DMS114 treated with DMSO at 0.1 percent for 48 hours (cell line): ENCODE data around the gene DMC1.

Experiments used
- DNase-seq: peaks from one replicate; lab custom pipeline; 2025; ENCODE audit not compliant: unreplicated experiment; lab: John Stamatoyannopoulos, UW

Gene DMC1

DNA sequence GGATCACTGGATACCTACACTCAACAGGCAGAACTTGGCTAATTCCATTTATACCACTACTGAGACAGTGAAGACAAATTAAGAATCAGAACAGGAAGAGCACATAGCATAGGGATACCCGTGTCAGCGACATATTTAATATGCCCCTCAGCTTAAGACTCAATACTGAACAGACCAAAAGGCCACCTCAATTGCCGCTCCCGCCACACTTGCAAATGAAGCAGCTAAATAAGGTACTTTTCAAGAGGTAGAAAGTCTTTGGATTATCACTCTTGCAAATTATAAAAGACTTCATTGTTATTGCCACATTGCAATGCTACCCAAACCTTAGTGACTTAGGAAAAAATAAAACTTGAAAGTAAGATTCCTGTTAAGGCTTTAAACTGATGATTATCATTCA lies 67.0 kb downstream of the DMC1 start:
- DNase-seq: no peak

DNA sequence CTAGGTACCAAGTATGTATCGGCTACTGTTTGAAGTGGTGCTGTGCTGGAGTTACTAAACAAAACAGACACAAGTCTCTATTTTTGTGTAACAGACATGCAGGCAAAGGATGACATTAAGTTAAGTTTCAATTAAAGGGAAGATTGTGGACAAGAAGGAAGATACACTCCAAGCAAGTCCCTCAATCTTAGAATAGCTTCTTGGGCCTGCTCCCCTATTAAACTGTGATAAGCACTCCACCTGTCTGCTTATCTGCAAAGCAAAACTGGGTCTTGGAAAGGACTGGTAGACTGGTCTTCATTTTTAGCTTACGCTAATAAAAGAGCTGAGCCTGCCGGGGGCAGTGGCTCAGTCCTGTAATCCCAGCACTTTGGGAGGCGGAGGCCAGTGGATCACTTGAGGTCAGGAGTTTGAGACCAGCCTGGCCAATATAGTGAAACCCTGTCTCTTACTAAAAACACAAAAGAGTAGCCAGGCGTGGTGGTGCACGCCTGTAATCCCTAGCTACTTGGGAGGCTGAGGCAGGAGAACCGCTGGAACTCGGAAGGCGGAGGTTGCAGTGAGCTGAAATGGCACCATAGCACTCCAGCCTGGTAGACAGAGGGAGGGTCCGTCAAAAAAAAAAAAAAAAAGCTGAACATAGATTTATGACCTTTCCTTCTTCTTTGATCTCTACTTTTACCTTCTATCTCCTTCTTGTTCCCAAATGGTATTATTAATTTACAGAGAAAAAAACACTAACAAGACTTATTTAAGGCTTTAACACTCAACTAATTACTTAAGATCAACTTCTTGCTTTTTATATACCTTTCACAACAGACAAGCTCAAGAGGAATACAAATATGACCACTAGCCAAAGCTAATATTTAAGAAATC lies 67.9 kb downstream of the DMC1 start:
- no peak for DNase-seq

DNA sequence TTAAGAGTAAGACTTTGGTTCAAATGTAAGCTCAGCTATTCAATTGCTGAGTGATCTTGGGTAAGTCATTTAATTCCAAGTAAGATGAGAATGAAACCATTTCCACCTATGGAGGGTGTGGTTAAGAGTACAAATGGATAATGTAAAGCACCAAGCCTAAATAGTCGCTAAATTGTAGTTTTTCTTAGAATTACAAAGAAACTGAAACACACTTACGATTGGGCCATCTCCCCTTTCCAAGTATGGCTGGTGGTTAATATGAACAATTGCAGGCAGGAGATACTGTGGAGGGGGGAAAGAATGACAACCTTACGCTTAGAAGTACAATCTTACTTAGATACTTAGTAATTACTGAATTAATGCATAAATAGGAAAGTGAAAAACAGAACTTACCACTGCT lies 72.1 kb downstream of the DMC1 start:
- DNase-seq: no peak

DNA sequence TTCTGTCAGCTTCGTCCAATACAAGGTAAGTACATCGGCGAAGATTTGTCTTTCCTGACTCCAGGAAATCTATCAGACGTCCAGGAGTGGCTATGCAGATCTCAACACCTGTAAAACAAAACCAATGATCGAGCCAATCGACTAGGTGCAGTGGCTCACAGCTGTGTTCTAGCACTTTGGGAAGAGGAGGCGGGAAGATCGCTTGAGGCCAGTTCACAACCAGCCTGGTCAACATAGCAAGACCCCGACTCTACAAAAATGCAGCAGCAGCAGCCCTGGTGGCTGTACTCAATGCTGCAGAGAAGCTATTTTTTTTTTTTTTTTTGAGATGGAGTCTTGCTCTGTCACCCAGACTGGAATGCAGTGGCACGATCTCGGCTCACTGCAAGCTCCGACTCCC lies 75.0 kb downstream of the DMC1 start:
- no peak for DNase-seq

DNA sequence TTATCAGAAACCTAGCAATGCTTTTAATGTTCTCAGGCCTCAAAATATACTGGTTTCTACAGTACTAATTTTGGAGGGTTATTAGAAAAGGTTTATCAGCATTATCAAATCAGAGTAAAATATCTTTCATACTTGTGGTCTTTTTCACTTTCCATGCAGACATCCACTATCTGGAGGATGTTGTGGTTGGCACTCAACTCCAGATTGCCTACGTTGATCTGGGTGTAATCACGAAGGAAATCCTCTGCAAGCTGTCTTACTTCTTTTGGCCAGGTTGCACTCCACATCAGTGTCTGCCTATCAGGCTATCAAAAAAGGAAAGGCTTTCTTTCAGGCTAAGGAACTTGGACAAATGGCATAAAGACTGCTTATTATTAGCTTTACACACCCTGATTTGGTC lies 75.5 kb downstream of the DMC1 start:
- DNase-seq: no peak

DNA sequence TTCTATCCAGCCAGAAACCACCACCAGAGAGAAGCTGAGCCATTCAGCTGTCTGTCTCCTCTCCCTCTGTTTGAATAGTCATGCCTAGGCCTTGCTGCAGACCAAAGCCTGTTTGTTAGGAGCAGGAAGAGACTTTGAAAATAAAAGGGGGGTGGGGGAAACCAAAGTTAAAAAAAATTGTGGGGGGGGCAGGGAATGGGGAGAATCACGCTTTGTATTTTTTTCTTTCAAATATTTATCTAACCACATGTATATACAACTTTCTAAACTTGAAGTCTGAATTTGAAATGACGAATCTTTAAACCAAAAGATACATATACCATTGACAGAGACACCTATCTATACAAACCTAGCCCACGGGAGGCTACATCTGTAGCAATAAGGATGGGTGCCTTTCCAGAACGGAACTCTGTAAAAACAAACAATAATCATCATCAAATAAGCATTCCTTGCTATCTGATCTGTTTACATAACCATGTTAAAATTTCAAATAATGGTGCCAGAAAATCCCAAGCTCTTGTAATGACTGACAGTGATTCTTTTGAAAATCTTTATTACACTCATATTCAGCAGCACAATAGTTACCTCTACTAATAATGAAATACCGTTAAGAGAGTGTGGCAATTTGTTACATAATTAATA lies 78.2 kb downstream of the DMC1 start:
- DNase-seq: no peak

DNA sequence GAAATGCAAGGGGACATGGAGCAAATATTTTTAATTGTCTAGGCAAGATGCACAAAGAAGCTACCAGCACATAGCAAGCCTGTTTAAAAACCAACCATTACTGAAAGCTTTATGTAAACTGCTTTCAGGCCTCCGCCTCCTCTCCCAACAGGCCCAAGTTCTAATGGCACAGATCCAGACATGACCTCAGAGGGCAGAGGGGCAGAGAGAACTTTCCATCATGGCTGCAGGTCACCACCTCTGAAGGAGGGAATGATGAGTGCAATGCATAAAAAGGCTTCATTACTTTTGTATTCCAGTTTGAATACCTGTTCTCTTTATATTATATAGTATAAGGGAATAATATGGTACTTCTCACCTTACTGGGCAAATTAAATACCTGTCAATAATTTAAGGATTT lies 79.1 kb downstream of the DMC1 start:
- no peak for DNase-seq

DNA sequence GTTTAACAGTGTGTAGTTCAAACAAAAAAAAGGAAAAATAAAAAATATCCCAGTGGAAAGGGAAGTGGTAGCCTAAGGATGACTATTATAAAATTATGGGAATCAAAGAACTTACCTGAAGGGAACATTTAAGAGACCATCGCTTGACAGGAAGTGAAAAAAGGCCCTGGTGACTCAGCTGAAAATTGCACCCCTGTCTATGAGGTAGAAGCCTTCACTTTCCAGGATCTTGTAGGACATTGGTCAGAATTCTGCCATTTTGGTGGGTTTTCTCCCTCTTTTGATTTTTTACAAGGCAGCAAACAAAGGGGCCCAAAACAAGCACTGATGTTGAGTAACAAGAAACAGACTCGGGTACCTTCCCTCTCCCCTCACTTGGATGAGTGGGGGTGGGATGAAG lies 79.5 kb downstream of the DMC1 start:
- DNase-seq: no peak

DNA sequence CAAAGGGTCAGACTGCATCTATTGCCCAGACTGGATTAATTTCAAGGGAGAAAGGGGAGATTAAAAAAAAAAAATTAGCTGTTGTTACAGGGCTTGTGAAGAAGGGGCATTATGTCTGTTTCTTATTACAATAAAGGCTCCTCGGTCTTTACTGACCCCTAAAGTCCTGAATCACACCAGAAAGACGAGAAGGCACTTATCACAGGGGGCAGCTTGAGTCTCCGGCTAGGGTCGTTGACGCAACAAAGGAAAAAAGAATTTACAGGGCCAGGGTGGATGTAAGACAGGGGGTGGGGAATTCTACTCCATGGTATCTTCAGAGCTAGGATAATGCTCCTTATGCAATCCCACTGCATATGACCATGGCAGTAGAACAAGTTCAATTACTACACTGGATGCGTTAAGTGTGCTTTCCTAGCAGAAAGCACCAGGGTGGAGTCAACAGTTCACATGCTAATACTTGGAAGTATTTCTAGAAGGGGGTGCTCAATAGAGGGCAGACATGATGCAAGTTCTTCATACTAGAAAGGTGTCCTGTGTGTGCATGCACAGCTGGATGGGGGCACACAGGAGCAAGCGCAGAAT lies 80.3 kb downstream of the DMC1 start:
- DNase-seq: no peak

DNA sequence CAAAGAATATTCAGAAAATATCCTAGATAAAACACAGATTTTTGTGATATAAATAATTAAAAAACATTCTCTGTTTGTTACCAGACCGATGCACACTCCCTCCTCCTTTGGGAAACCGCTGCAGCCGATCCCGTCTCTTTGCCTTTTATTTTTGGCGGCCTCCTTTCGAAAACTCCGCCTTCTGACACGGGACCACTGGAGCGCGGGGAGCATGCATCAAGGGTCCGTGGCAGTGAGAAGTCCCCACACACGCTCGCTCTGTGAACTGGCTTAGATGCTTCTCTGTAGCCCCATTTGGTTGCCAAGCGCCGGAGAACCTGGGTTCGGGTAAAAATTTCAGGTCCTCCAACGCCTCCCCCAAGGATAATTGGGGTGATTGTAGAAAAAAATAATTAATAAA lies 80.8 kb downstream of the DMC1 start:
- no peak for DNase-seq

DNA sequence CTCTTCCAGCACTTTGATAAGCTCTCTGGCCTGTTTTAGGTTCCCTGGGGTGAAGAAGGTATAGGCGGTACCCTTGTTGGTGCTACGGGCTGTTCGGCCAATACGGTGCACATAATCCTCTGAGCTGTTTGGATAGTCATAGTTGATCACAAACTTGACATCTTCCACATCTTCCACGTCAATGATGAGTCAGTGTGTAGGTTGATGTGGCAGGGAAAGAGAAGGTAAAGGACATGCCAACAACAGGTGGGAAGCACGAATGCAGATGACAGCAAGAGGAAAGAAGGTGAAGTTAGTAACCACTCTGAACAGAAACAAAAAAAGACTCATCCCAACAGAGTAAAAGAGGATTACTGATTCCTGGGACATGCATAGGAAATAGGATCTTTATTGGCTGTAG lies 82.0 kb downstream of the DMC1 start:
- no peak for DNase-seq

DNA sequence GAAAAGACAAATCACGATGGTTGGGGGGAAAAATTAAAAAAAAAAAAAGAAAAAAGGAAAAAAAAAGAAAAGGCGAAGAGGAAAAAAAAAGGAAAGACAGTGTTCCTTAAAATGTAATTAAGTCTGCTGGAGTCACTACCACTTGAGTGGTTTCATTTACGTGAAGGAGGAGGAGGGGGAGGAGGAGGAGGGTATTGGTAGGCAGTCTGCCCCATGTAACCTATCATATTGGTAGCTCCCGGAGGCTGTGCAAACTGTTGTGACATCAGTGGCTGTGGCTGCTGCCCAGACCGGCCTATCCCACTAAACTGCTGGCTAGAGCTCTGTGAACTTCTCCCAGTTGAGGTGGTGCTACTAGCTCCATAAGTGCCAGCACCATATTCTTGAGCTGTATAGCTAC lies 84.2 kb downstream of the DMC1 start:
- DNase-seq: no peak

DNA sequence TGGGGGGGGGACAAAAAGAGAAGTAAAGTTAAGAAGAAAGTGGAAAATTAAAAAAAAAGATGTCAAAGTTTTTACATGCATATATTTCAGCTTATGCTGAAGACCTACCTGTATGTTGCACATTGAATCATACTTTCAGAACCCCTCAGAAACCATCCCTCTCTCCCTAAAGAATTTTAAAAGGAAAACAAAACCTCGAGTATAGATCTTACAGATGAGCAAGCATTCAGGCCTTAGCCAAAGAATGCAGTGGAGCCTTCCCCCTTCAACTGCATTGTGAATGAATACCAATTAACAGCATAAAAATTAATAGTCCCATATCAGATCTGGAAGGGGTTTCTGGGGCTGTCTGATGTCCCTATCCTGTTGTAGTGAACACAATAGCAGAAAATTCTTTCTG lies 85.7 kb downstream of the DMC1 start:
- DNase-seq: no peak

DNA sequence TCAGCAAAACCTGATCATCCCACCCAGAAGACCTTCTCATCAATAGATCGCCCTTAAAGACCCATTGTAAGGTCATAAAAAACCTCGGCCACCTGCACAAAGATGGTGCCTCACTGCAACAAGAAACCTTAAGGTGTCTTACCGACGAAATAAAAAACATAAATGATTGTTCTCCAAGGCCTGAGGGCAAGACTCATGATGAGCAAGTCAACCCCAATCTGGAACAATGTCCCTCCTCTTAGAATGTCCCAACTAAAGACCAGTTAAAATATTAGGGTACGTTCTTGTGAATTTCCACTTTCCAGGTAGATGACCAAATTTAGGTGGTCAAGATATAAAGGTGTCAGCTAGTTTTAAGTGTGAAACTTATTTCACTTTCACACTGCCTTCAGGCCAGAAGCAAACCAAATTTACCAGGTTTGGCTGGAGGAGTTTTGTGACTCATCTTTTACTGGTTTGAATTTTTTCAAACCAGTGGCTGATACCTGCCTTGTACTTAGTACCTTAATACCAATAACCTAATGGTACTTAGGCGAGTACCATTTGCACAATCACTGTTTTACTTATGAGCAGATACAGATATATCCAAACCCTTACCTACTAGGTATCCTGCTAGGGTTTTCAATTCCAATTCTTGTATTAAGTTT lies 87.2 kb downstream of the DMC1 start:
- DNase-seq: no peak

DNA sequence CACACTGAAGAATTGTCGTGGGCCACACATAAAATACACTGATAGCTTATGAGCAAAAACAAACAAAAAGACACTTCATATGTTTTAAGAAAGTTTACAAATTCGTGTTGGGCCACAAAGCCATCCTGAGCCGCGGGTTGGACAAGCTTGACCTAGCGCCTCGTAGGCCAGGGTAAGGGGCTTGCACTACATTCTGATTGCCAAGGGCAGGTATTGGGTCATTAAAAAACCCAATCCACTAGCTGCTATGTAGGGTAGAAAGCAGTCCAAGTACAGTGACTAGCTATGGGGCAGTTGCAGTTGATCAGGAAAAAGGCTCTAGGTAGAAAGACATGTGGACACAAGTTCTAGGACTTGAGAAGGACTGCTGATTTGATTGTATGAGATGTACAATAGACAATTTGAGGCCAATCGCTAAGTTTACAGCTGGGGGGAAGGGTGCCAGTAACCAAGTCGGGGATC lies 88.1 kb downstream of the DMC1 start:
- DNase-seq: no peak

DNA sequence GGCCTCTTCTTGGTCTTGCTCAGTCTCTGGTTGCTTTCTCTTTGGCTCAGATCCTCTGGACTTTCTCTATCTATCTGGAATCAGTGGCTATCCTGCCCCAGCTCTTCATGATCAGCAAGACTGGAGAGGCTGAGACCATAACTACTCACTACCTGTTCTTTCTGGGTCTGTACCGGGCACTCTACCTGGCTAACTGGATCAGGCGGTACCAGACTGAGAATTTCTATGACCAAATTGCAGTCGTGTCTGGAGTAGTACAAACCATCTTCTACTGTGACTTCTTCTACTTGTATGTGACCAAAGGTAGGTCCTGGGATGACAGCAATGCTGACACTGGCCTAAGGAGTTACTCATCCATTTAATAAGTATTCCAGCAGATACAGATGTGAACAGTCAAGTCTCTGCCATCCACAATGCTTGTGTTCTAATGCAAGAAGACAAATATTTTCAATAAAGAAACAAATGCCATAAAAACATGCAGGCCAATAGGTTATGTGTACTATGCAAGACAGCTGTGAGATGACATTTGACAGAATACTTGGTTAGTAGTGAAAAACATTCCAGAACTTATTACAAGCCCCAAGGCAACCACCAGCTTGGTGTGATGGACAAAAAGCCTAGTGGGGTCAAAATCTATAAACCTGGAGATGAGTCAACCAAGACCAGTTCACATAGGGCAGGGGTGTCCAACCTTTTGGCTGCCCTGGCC lies 88.7 kb downstream of the DMC1 start:
- no peak for DNase-seq

DNA sequence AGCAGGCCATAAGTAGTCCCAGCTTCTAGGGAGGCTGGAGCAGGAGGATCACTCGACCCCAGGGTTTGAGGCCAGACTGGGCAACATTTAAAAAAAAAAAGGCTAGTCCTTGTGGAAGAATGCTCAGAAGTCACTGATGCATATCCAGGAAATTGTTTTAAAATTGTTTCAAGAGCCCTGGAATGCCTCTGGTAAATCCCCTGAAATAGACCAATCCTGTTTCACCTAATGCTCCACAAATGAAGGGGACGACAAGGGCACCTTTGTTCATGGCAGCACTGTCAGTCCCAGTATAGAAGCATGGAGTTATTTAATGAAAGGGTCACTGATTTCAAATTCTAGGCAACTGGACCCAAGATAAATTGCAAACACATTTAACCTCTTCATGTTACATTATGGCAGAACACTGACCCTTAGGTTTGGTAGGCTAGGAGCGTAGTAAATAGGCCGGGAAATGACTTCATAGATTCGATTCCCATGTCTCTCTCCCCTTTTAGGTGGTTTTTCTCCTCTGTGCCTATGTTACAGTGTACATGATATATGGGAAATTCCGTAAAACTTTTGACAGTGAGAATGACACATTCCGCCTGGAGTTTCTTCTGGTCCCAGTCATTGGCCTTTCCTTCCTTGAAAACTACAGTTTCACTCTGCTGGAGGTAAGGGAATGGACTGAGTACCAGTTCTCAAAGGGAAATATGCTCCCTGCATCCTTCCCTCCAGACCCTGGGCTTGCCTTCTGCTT lies 90.7 kb downstream of the DMC1 start:
- no peak for DNase-seq

DNA sequence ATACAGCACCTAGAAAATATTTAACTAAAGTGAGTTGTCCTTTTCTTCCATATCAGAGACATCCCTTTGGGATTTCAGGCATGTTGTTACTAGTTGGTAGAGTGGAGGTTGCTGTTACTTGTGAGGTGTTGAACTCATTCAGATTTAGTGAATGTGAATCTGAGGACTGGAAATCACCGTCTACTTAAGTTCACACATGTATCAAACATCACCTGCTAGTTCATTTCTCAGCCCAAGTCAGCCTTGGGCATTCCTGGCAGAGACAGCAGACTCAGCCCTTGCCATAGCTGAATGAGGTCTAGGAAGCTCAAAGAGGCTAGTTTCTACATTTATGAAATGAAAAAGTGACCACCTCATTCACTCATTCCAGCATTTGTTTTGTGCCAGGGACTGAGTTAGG lies 92.4 kb downstream of the DMC1 start:
- DNase-seq: no peak

DNA sequence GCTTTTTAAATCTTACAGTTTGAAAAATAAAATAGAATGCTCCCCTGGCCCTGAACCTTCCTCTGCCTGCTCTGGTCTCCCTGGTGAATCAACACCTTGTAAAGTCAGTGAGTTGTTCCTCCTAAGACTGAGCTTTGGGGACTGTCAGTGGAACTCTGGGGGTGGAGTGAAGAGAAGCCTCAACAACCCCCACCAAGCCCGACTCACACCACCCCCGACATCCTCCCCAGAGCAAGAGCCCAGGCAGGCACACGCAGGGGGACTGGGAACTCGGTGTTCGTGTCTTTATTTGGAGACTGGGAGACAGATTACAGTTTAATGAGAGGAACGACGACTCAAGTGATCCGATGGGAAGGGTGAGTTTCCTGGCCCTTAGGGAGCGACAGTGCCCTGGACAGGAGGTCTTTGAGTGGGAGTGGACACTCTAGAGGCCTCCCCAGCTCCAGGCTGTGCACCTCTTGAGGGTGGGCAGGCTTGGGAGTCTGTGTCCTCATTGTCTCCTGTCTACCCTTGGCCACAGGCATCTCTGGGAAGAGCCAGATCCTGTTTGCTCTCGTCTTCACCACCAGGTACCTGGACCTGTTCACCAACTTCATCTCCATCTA lies 95.9 kb downstream of the DMC1 start:
- DNase-seq: no peak

DNA sequence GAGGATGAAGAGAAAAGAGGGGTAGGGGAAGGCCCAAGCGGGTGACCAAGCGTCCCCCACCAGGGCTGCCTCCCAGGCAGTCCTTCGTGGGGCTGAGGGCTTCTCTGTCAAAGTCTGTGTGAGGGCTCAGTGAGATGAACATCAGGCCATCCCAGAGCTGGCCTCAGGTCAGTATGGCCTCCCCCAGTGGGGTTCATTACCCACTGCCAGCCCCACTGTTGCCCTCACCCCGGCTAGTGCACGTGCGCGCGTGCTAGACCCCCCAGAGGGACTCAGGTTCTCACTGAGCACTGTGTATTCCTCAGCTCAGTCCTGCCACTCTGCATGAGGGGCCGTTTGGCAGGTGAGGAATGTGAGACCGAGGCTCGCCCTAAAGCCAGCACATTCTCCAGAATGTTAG lies 98.7 kb downstream of the DMC1 start:
- DNase-seq: no peak
